H9 (cell line): Measurements from ENCODE around the gene LKAAEAR1. TPM values are rescaled to one million over a fixed set of nuclear protein-coding genes. Genes with fewer than 3 reads are reported as not detected.

Experiments used
- DNase-seq: peaks from one replicate; pipeline ENCODE4 v3.0.0-alpha.2; 2017
- H2AFZ ChIP-seq: one replicate; pipeline ENCODE4 v1.6.1; 2013; ENCODE audit warnings: mild to moderate bottlenecking, low read length, control low read depth, moderate library complexity
- H2AK5ac ChIP-seq: 2 replicates; pipeline ENCODE4 v1.6.1; 2013; ENCODE audit warnings: low read length, control low read depth, mixed read lengths; ENCODE audit not compliant: insufficient read length
- H2BK120ac ChIP-seq: one replicate; pipeline ENCODE4 v1.6.1; 2013; ENCODE audit warnings: low read depth, mild to moderate bottlenecking, low read length, control low read depth, inconsistent platforms; ENCODE audit not compliant: poor library complexity, severe bottlenecking
- H2BK12ac ChIP-seq: 2 replicates; pipeline ENCODE4 v1.6.1; 2013; ENCODE audit warnings: low read length, control low read depth, mixed read lengths, low read depth; ENCODE audit not compliant: insufficient read length
- H2BK15ac ChIP-seq: 2 replicates; pipeline ENCODE4 v1.6.1; 2013; ENCODE audit warnings: low read depth, low read length, control low read depth
- H2BK20ac ChIP-seq: one replicate; pipeline ENCODE4 v1.6.1; 2013; ENCODE audit warnings: low read depth, mild to moderate bottlenecking, low read length, control low read depth, inconsistent platforms; ENCODE audit not compliant: poor library complexity, severe bottlenecking
- H2BK5ac ChIP-seq: 2 replicates; pipeline ENCODE4 v1.6.1; 2013; ENCODE audit warnings: low read length, control low read depth, mixed read lengths; ENCODE audit not compliant: insufficient read length
- H3K14ac ChIP-seq: 2 replicates; pipeline ENCODE4 v1.6.1; 2013; ENCODE audit warnings: low read length, control low read depth; ENCODE audit not compliant: insufficient read depth
- H3K18ac ChIP-seq: 2 replicates; pipeline ENCODE4 v1.6.1; 2013; ENCODE audit warnings: low read depth, mild to moderate bottlenecking, mixed read lengths, low read length, control low read depth; ENCODE audit not compliant: insufficient read length
- H3K23ac ChIP-seq: 2 replicates; pipeline ENCODE4 v1.6.1; 2013; ENCODE audit warnings: low read length, control low read depth, mixed read lengths, low read depth; ENCODE audit not compliant: insufficient read length
- H3K23me2 ChIP-seq: 2 replicates; pipeline ENCODE4 v1.6.1; 2013; ENCODE audit warnings: low read depth, mild to moderate bottlenecking, mixed read lengths, low read length, control low read depth; ENCODE audit not compliant: insufficient read length, poor library complexity, severe bottlenecking
- H3K27ac ChIP-seq: 2 replicates; pipeline ENCODE4 v1.5.1; 2013; ENCODE audit warnings: low read length, control low read depth, mixed read lengths, low read depth; ENCODE audit not compliant: insufficient read length
- H3K27me3 ChIP-seq: 2 replicates; pipeline ENCODE4 v1.6.1; 2013; ENCODE audit warnings: low read length, control low read depth, inconsistent platforms; ENCODE audit not compliant: insufficient read depth
- H3K4ac ChIP-seq: 2 replicates; pipeline ENCODE4 v1.6.1; 2013; ENCODE audit warnings: low read depth, mild to moderate bottlenecking, control low read depth, inconsistent platforms, low read length, moderate library complexity
- H3K4me1 ChIP-seq: 2 replicates; pipeline ENCODE4 v1.6.1; 2013; ENCODE audit warnings: low read length, control low read depth, inconsistent platforms; ENCODE audit not compliant: insufficient read depth
- H3K4me2 ChIP-seq: 2 replicates; pipeline ENCODE4 v1.6.1; 2013; ENCODE audit warnings: low read length, control low read depth, mixed read lengths; ENCODE audit not compliant: insufficient read length, insufficient read depth
- H3K56ac ChIP-seq: 2 replicates; pipeline ENCODE4 v1.6.1; 2013; ENCODE audit warnings: low read depth, mild to moderate bottlenecking, mixed read lengths, low read length, control low read depth; ENCODE audit not compliant: insufficient read length
- H3K79me1 ChIP-seq: 2 replicates; pipeline ENCODE4 v1.6.1; 2013; ENCODE audit warnings: low read depth, mild to moderate bottlenecking, moderate library complexity, low read length, control low read depth, inconsistent platforms; ENCODE audit not compliant: insufficient read depth, poor library complexity, severe bottlenecking
- H3K79me2 ChIP-seq: 2 replicates; pipeline ENCODE4 v1.6.1; 2013; ENCODE audit warnings: low read length, control low read depth, inconsistent platforms; ENCODE audit not compliant: insufficient read depth
- H3K9ac ChIP-seq: 2 replicates; pipeline ENCODE4 v1.6.1; 2013; ENCODE audit warnings: low read length, control low read depth, mixed read lengths; ENCODE audit not compliant: insufficient read length; ENCODE audit errors: extremely low read depth
- H3K9me3 ChIP-seq: one replicate; pipeline ENCODE4 v1.6.1; 2013; ENCODE audit warnings: low read depth, low read length, inconsistent platforms; ENCODE audit not compliant: control insufficient read depth
- H3T11ph ChIP-seq: one replicate; pipeline ENCODE4 v1.6.1; 2013; ENCODE audit warnings: mild to moderate bottlenecking, low read length, control low read depth, inconsistent platforms
- H4K20me1 ChIP-seq: one replicate; pipeline ENCODE4 v1.6.1; 2013; ENCODE audit not compliant: control insufficient read depth, insufficient read length, insufficient read depth
- H4K5ac ChIP-seq: 2 replicates; pipeline ENCODE4 v1.6.1; 2013; ENCODE audit warnings: low read depth, mild to moderate bottlenecking, mixed read lengths, low read length, control low read depth; ENCODE audit not compliant: insufficient read length
- H4K8ac ChIP-seq: replicated peaks from 2 replicates; pipeline ENCODE4 v1.6.1; 2013; ENCODE audit warnings: low read length, control low read depth, mixed read lengths, low read depth; ENCODE audit not compliant: insufficient read length
- H4K91ac ChIP-seq: 2 replicates; pipeline ENCODE4 v1.6.1; 2013; ENCODE audit warnings: low read depth, mild to moderate bottlenecking, moderate library complexity, mixed read lengths, low read length, control low read depth; ENCODE audit not compliant: insufficient read length
- H3K27ac Mint-ChIP-seq, 3 experiments: 2 replicates in 2 of 3; 3 replicates in 1 of 3; pipeline ENCODE4 v1.8.0; 2020 to 2021; ENCODE audit warnings: mixed read lengths in 3 of 3, mild to moderate bottlenecking in 1 of 3, moderate library complexity in 1 of 3
- H3K27me3 Mint-ChIP-seq: 2 replicates; pipeline ENCODE4 v1.8.0; 2021; ENCODE audit warnings: low read depth, mild to moderate bottlenecking, moderate library complexity, mixed read lengths
- H3K36me3 Mint-ChIP-seq, 3 experiments: 2 replicates in 2 of 3; 3 replicates in 1 of 3; pipeline ENCODE4 v1.8.0; 2020 to 2021; ENCODE audit warnings: low read depth in 3 of 3, mixed read lengths in 3 of 3; ENCODE audit not compliant: insufficient read depth in 1 of 3
- H3K4me1 Mint-ChIP-seq, 2 experiments: 2 replicates each; pipeline ENCODE4 v1.8.0; 2020; ENCODE audit warnings: mixed read lengths in 2 of 2
- H3K4me3 Mint-ChIP-seq, 2 experiments: 2 replicates in 1 of 2; 3 replicates in 1 of 2; pipeline ENCODE4 v1.8.0; 2020 to 2021; ENCODE audit warnings: mild to moderate bottlenecking in 2 of 2, mixed read lengths in 2 of 2, moderate library complexity in 1 of 2
- H3K9me3 Mint-ChIP-seq, 2 experiments: 2 replicates in 1 of 2; 3 replicates in 1 of 2; pipeline ENCODE4 v1.8.0; 2020; ENCODE audit warnings: mild to moderate bottlenecking in 2 of 2, mixed read lengths in 2 of 2, moderate library complexity in 1 of 2
- WGBS: extraction: QIAGEN DNeasy Blood & Tissue Kit; methylation state at CpG from one replicate; pipeline ENCODE4 v1.1.7; 2013; ENCODE audit warnings: missing lambda C conversion rate, low lambda C conversion rate, mixed read lengths; ENCODE audit not compliant: insufficient read length; ENCODE audit errors: extremely low coverage; 5-methylcytosine and 5-hydroxymethylcytosine counted together
- total RNA-seq: library from RNA; stranded (reverse); gene quantifications from 2 replicates; pipeline ENCODE4 v1.2.1, GENCODE V29; 2021
- TF ChIP-seq, protein P1 (sequence below): fragments of 200-600 bp; sonication (generic); conservative IDR thresholded peaks from 3 replicates; pipeline ENCODE4 v1.8.0; 2021; ENCODE audit warnings: antibody characterized with exemption, mild to moderate bottlenecking

The LKAAEAR1 gene
- total RNA-seq, 1 experiment from 2014 or later, result 0.39 TPM

DNA sequence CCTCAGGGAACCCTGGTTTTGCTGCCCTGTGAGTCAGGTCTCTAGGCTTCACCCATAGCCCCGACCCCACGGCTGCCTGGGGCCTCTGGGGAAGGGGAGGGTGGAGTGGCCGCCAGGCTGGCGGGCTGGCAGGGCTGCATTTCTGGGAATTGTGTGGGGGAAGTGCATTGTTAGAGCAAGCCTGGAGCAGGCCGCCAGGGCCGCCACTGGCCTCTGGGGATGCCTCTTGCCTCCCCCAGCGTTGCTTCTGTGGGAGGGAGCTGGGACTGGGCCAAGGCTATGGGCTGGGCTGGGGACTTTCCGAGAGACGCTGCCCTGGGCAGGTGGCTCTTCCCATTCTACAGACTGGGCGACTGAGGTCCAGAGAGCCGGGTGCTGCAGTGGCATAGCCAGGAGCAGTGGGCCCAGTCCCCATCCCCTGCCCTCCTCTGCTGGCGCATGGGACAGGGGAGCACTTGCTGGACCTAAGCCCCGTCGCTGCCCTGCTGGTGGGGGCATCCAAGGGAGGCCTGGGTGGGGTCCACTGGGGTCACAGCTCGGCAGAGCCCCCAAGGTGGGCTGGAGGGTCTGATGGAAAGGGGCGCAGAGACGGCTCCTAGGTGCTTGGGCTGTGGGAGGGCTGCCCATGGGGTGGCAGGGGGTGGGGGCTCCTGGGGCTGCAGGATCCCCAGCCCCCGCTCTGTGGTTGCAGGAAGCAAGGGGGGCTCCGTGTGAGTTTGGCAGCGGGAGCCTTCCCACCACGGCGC is 28.1 kb downstream of the LKAAEAR1 start:
- Histone ChIP-seq H2BK15ac (no peak overlapping the region), H3K9me3 (no peaks in the 10 kb centered on the region), H3K9ac (no peak overlapping the region), H3K79me2 (no peaks in the 10 kb centered on the region), H3K79me1 (no peaks in the 10 kb centered on the region), H2BK12ac (no peak overlapping the region), H4K5ac (no peak overlapping the region), H3K23ac (no peak overlapping the region), H2BK120ac (no peak overlapping the region), H2AFZ (no peak overlapping the region), H4K91ac (no peak overlapping the region), H3K4me1 (no peaks in the 10 kb centered on the region), H3K4me2 (no peak overlapping the region), H3K56ac (no peak overlapping the region), H3T11ph (no peak overlapping the region), H3K18ac (no peak overlapping the region), H3K23me2 (no peaks in the 10 kb centered on the region), H4K8ac (no peak overlapping the region), H2AK5ac (no peak overlapping the region), H3K27ac (no peak overlapping the region), H3K4ac (no peak overlapping the region), H3K27me3 (no peaks in the 10 kb centered on the region; the same call in 1 of the 2 replicates), H2BK5ac (no peak overlapping the region), H4K20me1 (no peaks in the 10 kb centered on the region), H2BK20ac (no peak overlapping the region), H3K14ac (no peak overlapping the region; the same call in 1 of the 2 replicates)
- no peak for DNase-seq
- Mint-ChIP-seq H3K27me3 (peaks cover 25% of the 10 kb centered on the region), H3K36me3 (no peaks in the 10 kb centered on the region; a peak in 1 of 7 replicates), H3K4me1 (peaks cover 21 to 30% of the 10 kb centered on the region in 2 experiments), H3K9me3 (no peaks in the 10 kb centered on the region; a peak in 1 of 5 replicates), H3K27ac (no peak overlapping the region), H3K4me3 (no peak overlapping the region)
- TF ChIP-seq, protein P1, sequence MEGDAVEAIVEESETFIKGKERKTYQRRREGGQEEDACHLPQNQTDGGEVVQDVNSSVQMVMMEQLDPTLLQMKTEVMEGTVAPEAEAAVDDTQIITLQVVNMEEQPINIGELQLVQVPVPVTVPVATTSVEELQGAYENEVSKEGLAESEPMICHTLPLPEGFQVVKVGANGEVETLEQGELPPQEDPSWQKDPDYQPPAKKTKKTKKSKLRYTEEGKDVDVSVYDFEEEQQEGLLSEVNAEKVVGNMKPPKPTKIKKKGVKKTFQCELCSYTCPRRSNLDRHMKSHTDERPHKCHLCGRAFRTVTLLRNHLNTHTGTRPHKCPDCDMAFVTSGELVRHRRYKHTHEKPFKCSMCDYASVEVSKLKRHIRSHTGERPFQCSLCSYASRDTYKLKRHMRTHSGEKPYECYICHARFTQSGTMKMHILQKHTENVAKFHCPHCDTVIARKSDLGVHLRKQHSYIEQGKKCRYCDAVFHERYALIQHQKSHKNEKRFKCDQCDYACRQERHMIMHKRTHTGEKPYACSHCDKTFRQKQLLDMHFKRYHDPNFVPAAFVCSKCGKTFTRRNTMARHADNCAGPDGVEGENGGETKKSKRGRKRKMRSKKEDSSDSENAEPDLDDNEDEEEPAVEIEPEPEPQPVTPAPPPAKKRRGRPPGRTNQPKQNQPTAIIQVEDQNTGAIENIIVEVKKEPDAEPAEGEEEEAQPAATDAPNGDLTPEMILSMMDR, result no peak
- no CpG with 5 or more reads among the region's 22 CpGs for WGBS
